K562 (cell line): ENCODE data around the gene JPH2. TPM values are rescaled to one million over a fixed set of nuclear protein-coding genes. Genes with fewer than 3 reads are reported as not detected.

Experiments
- ATAC-seq: fragments of 200-7000 bp; cut with Tn5 transposase; 3 replicates; pipeline ENCODE4 v1.9.1; 2020; ENCODE audit warnings: moderate library complexity
- BruUV-seq: library from RNA; stranded (reverse); fragments of 400-500 nt; replicated peaks from 2 replicates; lab custom pipeline; 2021; lab: Mats Ljungman, UMichigan
- CTCF ChIA-PET: fragments of 300-600 bp; formaldehyde crosslinking; extraction: SDS; loops from one replicate; lab custom pipeline; 2021; ENCODE audit warnings: low intra/inter-chr PET ratio; lab: Yijun Ruan, JAX
- POLR2A ChIA-PET: fragments of 300-600, 350-650 bp; sonication (Branson Sonifier 250); formaldehyde crosslinking; extraction: SDS; loops from one replicate; lab custom pipeline; 2021; ENCODE audit warnings: antibody characterized with exemption, inconsistent platforms; lab: Yijun Ruan, JAX
- DNase-seq, 4 experiments: peaks; one replicate each; pipeline versions ENCODE4 v3.0.0 to v3.0.0-alpha.2; 2011 to 2018; ENCODE audit warnings: low spot score in 3 of 4, mixed read lengths in 3 of 4; ENCODE audit errors: extremely low read depth in 1 of 4
- FAIRE-seq: peaks from 2 replicates; lab custom pipeline; 2011; peaks lifted over from hg19 to GRCh38; lab: Jason Lieb, UNC
- H2AFZ ChIP-seq: 2 replicates; pipeline ENCODE4 v1.6.0; 2011; ENCODE audit warnings: low read depth, low read length, control low read depth, inconsistent platforms
- H3K27ac ChIP-seq: fragments of 200-600 bp; 3 replicates; pipeline ENCODE4 v1.8.0; 2011; ENCODE audit warnings: low read depth, mild to moderate bottlenecking, control low read depth, inconsistent platforms, low read length, moderate library complexity, mixed read lengths; ENCODE audit errors: extremely low read depth
- H3K27me3 ChIP-seq, 2 experiments: fragments of 300-600 bp in 1 of 2; 2 replicates in 1 of 2; 3 replicates in 1 of 2; pipeline versions ENCODE4 v1.6.0 to v1.8.0; 2011; ENCODE audit warnings: inconsistent platforms in 2 of 2, low read length in 2 of 2, mild to moderate bottlenecking in 1 of 2, mixed read lengths in 1 of 2, moderate library complexity in 1 of 2; ENCODE audit not compliant: control insufficient read depth in 2 of 2, insufficient read depth in 2 of 2
- H3K36me3 ChIP-seq: fragments of 300-600 bp; 3 replicates; pipeline ENCODE4 v1.8.0; 2011; ENCODE audit warnings: mild to moderate bottlenecking, low read length, inconsistent platforms; ENCODE audit not compliant: control insufficient read depth, insufficient read depth
- H3K4me1 ChIP-seq, 2 experiments: fragments of 200-600 bp in 1 of 2; replicated peaks in 1 of 2; 2 replicates in 1 of 2; 3 replicates in 1 of 2; pipeline versions ENCODE4 v1.5.1 to v1.8.0; 2011; ENCODE audit warnings: inconsistent platforms in 2 of 2, low read length in 2 of 2, mild to moderate bottlenecking in 1 of 2, mixed read lengths in 1 of 2, moderate library complexity in 1 of 2; ENCODE audit not compliant: control insufficient read depth in 2 of 2, insufficient read depth in 2 of 2
- H3K4me2 ChIP-seq: 2 replicates; pipeline ENCODE4 v1.6.1; 2011; ENCODE audit warnings: low read length, control low read depth, inconsistent platforms, mixed read lengths; ENCODE audit not compliant: insufficient read depth
- H3K4me3 ChIP-seq: fragments of 200-600 bp; sonication (generic), shearing (Covaris generic); 2 replicates; pipeline ENCODE4 v1.5.1; 2016; ENCODE audit warnings: control low read depth, inconsistent platforms
- H3K79me2 ChIP-seq: fragments of 200-600 bp; 3 replicates; pipeline ENCODE4 v1.8.0; 2011; ENCODE audit warnings: low read length, inconsistent platforms; ENCODE audit not compliant: control insufficient read depth, insufficient read depth
- H3K9ac ChIP-seq, 2 experiments: 2 replicates each; pipeline versions ENCODE4 v1.6.0 to v1.6.1; 2011; ENCODE audit warnings: low read depth in 2 of 2, low read length in 2 of 2, control low read depth in 1 of 2, inconsistent platforms in 1 of 2, mild to moderate bottlenecking in 1 of 2, mixed read lengths in 1 of 2; ENCODE audit not compliant: insufficient read depth in 1 of 2
- H3K9me1 ChIP-seq: one replicate; pipeline ENCODE4 v1.6.0; 2011; ENCODE audit warnings: inconsistent platforms, mild to moderate bottlenecking, low read length, moderate library complexity; ENCODE audit not compliant: control insufficient read depth, insufficient read depth
- H3K9me3 ChIP-seq: replicated peaks from 2 replicates; pipeline ENCODE4 v1.5.1; 2011; ENCODE audit warnings: low read depth, low read length, inconsistent platforms; ENCODE audit not compliant: control insufficient read depth, insufficient read depth
- H4K20me1 ChIP-seq: replicated peaks from 2 replicates; pipeline ENCODE4 v1.6.1; 2011; ENCODE audit warnings: low read length, inconsistent platforms, mixed read lengths; ENCODE audit not compliant: control insufficient read depth, insufficient read depth
- CGGBP1 ChIP-seq: fragments of 250-450 bp; sonication (Bioruptor Pico); IDR thresholded peaks from 2 replicates; pipeline ENCODE4 v1.9.0; 2021; ENCODE audit warnings: mild to moderate bottlenecking
- HNRNPH1 ChIP-seq: fragments of 200-400 bp; formaldehyde crosslinking; optimal IDR thresholded peaks from 2 replicates; pipeline ENCODE3; 2017; ENCODE audit warnings: low read depth, mild to moderate bottlenecking, low read length, moderate library complexity
- NFRKB ChIP-seq: fragments of 450-650 bp; IDR thresholded peaks from 2 replicates; pipeline ENCODE4 v1.6.1; 2016; ENCODE audit warnings: low read depth
- SMAD2 ChIP-seq: fragments of 150-350 bp; IDR thresholded peaks from 2 replicates; pipeline ENCODE4 v1.6.1; 2014; ENCODE audit warnings: low read depth, mild to moderate bottlenecking, low read length
- SNRNP70 ChIP-seq: fragments of 200-400 bp; formaldehyde crosslinking; optimal IDR thresholded peaks from 2 replicates; pipeline ENCODE3; 2017; ENCODE audit warnings: low read depth, low read length
- SRSF1 ChIP-seq: fragments of 200-400 bp; formaldehyde crosslinking; IDR thresholded peaks from 2 replicates; pipeline ENCODE4 v1.6.1; 2017; ENCODE audit warnings: mild to moderate bottlenecking, low read depth, low read length, moderate library complexity
- TBP ChIP-seq: optimal IDR thresholded peaks from 2 replicates; pipeline ENCODE3; 2011; ENCODE audit warnings: low read depth, low read length, improper control_type of control experiment
- ZNF57 ChIP-seq: fragments of 450-650 bp; formaldehyde crosslinking; IDR thresholded peaks from 2 replicates; pipeline ENCODE4 v1.4.0; 2020; ENCODE audit warnings: mild to moderate bottlenecking, moderate library complexity
- ZNF655 ChIP-seq: fragments of 250-450 bp; sonication (Bioruptor Pico); IDR thresholded peaks from 2 replicates; pipeline ENCODE4 v1.5.0; 2021
- WGBS: fragments of 100-300 bp; shearing (Covaris generic); methylation state at CpG from one replicate; pipeline ENCODE4 v1.1.6; 2016; ENCODE audit warnings: low coverage, mixed read lengths; ENCODE audit not compliant: insufficient coverage; ENCODE audit errors: missing lambda C conversion rate; 5-methylcytosine and 5-hydroxymethylcytosine counted together
- in situ Hi-C: fragments of 300-500 bp; cut with MboI; formaldehyde crosslinking; loops from 4 replicates; pipeline ENCODE4 v1.15.0; 2018; ENCODE audit warnings: inconsistent platforms, mixed read lengths
- intact Hi-C: fragments of 100-400 bp; cut with micrococcal nuclease; formaldehyde crosslinking; loops from 2 replicates; pipeline ENCODE4 v1.14.2; 2022
- polyA plus RNA-seq, 8 experiments: library from polyadenylated mRNA; depleted of rRNA in 4 of 8; stranded (reverse) in 5 of 8; unstranded in 3 of 8; fragments of >200 nt; fragmentation: Nextera tagmentation in 2 of 8; fragmentation: Illumina TruSeq in 1 of 8; extraction: Ambion mirVana in 2 of 8; extraction: Trizol in 1 of 8; gene quantifications; 2 replicates each; pipeline versions ENCODE4 v1.2.1 to v1.2.3, GENCODE V29; 2011 to 2014; ENCODE audit warnings: inconsistent platforms in 1 of 8, missing spikeins in 1 of 8
- total RNA-seq, 7 experiments: library from RNA; depleted of rRNA in 6 of 7; stranded (reverse); fragments of >200 nt in 6 of 7; fragmentation: Illumina TruSeq in 2 of 7; extraction: Trizol in 2 of 7; gene quantifications; 2 replicates each; pipeline versions ENCODE4 v1.2.1 to v1.2.3, GENCODE V29; 2011 to 2021; ENCODE audit warnings: low replicate concordance in 1 of 7
- TF ChIP-seq, protein P1 (sequence below): fragments of 450-650 bp; IDR thresholded peaks from 2 replicates; pipeline ENCODE4 v1.6.1; 2016; ENCODE audit warnings: mild to moderate bottlenecking, moderate library complexity

The JPH2 gene
- total and polyA plus RNA-seq, 9 of the 15 experiments (the other 6 are each of a cell fraction or from before 2014, with no cell fraction given) = not detected

DNA sequence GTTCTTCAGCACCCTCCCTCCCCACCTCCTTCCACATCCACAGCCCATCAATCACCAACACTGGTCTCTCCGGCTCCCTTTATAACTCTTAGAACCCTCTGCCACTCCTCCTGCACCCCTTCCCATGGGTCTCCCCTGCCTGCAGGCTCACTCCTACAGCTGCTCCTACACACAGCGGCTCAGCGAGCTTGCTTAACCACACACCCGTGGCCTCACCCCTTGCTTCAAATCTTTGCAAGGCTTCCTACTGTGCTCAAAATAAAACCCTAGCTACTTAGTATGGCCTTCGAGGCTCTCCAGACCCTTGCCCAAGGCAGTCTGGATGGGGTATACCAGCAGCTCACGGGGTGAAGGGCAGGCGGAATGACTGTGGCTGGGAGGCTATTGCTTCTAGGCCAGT, 63.7 kb downstream of the JPH2 start:
- BruUV-seq = no TSS peak
- no peak for FAIRE-seq
- no peaks in the 10 kb centered on the region for H3K79me2 ChIP-seq
- 0% methylated on average over 7 of the region's 7 CpGs for WGBS
- no peaks in the 10 kb centered on the region for H4K20me1 ChIP-seq
- no peak for DNase-seq
- H2AFZ ChIP-seq = no peak overlapping the region
- no peaks in the 10 kb centered on the region for H3K9me3 ChIP-seq
- POLR2A ChIA-PET = interaction anchor here (1.0 kb wide), 1 partner anchor 24 kb away, joined by 3 read pairs; no protein-coding TSS in a partner anchor
- in situ Hi-C loops = no loop called here
- H3K9ac ChIP-seq = no peak overlapping the region
- H3K4me2 ChIP-seq = no peak overlapping the region
- intact Hi-C loops = no loop called here
- CTCF ChIA-PET = no interaction called here
- ATAC-seq = no peak
- no peaks in the 10 kb centered on the region for H3K36me3 ChIP-seq
- H3K4me1 ChIP-seq = no peaks in the 10 kb centered on the region; a peak in 1 of 5 replicates
- peaks cover 20 to 32% of the 10 kb centered on the region in 2 experiments; a peak in 4 of 5 replicates for H3K27me3 ChIP-seq
- no peak overlapping the region for H3K27ac ChIP-seq
- H3K9me1 ChIP-seq = no peaks in the 10 kb centered on the region
- H3K4me3 ChIP-seq = no peak overlapping the region
- TF ChIP-seq SNRNP70 = no peak
- TF ChIP-seq TBP = no peak
- TF ChIP-seq ZNF57 (CRISPR knock-in tag) = no peak
- TF ChIP-seq ZNF655 (CRISPR knock-in tag) = no peak
- no peak for TF ChIP-seq NFRKB
- TF ChIP-seq HNRNPH1 = no peak
- TF ChIP-seq, protein P1, sequence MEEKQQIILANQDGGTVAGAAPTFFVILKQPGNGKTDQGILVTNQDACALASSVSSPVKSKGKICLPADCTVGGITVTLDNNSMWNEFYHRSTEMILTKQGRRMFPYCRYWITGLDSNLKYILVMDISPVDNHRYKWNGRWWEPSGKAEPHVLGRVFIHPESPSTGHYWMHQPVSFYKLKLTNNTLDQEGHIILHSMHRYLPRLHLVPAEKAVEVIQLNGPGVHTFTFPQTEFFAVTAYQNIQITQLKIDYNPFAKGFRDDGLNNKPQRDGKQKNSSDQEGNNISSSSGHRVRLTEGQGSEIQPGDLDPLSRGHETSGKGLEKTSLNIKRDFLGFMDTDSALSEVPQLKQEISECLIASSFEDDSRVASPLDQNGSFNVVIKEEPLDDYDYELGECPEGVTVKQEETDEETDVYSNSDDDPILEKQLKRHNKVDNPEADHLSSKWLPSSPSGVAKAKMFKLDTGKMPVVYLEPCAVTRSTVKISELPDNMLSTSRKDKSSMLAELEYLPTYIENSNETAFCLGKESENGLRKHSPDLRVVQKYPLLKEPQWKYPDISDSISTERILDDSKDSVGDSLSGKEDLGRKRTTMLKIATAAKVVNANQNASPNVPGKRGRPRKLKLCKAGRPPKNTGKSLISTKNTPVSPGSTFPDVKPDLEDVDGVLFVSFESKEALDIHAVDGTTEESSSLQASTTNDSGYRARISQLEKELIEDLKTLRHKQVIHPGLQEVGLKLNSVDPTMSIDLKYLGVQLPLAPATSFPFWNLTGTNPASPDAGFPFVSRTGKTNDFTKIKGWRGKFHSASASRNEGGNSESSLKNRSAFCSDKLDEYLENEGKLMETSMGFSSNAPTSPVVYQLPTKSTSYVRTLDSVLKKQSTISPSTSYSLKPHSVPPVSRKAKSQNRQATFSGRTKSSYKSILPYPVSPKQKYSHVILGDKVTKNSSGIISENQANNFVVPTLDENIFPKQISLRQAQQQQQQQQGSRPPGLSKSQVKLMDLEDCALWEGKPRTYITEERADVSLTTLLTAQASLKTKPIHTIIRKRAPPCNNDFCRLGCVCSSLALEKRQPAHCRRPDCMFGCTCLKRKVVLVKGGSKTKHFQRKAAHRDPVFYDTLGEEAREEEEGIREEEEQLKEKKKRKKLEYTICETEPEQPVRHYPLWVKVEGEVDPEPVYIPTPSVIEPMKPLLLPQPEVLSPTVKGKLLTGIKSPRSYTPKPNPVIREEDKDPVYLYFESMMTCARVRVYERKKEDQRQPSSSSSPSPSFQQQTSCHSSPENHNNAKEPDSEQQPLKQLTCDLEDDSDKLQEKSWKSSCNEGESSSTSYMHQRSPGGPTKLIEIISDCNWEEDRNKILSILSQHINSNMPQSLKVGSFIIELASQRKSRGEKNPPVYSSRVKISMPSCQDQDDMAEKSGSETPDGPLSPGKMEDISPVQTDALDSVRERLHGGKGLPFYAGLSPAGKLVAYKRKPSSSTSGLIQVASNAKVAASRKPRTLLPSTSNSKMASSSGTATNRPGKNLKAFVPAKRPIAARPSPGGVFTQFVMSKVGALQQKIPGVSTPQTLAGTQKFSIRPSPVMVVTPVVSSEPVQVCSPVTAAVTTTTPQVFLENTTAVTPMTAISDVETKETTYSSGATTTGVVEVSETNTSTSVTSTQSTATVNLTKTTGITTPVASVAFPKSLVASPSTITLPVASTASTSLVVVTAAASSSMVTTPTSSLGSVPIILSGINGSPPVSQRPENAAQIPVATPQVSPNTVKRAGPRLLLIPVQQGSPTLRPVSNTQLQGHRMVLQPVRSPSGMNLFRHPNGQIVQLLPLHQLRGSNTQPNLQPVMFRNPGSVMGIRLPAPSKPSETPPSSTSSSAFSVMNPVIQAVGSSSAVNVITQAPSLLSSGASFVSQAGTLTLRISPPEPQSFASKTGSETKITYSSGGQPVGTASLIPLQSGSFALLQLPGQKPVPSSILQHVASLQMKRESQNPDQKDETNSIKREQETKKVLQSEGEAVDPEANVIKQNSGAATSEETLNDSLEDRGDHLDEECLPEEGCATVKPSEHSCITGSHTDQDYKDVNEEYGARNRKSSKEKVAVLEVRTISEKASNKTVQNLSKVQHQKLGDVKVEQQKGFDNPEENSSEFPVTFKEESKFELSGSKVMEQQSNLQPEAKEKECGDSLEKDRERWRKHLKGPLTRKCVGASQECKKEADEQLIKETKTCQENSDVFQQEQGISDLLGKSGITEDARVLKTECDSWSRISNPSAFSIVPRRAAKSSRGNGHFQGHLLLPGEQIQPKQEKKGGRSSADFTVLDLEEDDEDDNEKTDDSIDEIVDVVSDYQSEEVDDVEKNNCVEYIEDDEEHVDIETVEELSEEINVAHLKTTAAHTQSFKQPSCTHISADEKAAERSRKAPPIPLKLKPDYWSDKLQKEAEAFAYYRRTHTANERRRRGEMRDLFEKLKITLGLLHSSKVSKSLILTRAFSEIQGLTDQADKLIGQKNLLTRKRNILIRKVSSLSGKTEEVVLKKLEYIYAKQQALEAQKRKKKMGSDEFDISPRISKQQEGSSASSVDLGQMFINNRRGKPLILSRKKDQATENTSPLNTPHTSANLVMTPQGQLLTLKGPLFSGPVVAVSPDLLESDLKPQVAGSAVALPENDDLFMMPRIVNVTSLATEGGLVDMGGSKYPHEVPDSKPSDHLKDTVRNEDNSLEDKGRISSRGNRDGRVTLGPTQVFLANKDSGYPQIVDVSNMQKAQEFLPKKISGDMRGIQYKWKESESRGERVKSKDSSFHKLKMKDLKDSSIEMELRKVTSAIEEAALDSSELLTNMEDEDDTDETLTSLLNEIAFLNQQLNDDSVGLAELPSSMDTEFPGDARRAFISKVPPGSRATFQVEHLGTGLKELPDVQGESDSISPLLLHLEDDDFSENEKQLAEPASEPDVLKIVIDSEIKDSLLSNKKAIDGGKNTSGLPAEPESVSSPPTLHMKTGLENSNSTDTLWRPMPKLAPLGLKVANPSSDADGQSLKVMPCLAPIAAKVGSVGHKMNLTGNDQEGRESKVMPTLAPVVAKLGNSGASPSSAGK = no peak
- TF ChIP-seq CGGBP1 (CRISPR knock-in tag) = no peak
- TF ChIP-seq SMAD2 = no peak
- no peak for TF ChIP-seq SRSF1
